NT2/D1 (cell line): Measurements from ENCODE around the gene EPB41L4B.

Experiments used
- YY1 ChIP-seq: IDR thresholded peaks from 2 replicates; pipeline ENCODE4 v1.6.1; 2011; ENCODE audit not compliant: insufficient read length, insufficient read depth
- ZNF274 ChIP-seq: IDR thresholded peaks from 2 replicates; pipeline ENCODE4 v1.6.1; 2011; ENCODE audit warnings: mild to moderate bottlenecking, low read depth, low read length

GRCh38 chr9:109256336-109256735 lies 64.5 kb downstream of the EPB41L4B start:
- no peak for TF ChIP-seq ZNF274
- no peak for TF ChIP-seq YY1
